ENCODE measurements around the gene HMX1.

Gene HMX1

GRCh38 chr4:8858701-8859210, 12.9 kb downstream of the HMX1 start:
- no peak overlapping the region for H3K27ac ChIP-seq
- H3K36me3 ChIP-seq, result peaks cover 10% of the 10 kb centered on the region
- no peak for TF ChIP-seq CTCF (IDR thresholded peaks at IDR 0.05; ENCODE audit: low read depth, low read length)
- H3K4me3 ChIP-seq (ENCODE audit: low read depth, low read length), result no peak overlapping the region
- H3K27me3 ChIP-seq (ENCODE audit: insufficient read depth, low read depth, severe bottlenecking), result no peaks in the 10 kb centered on the region
- no peaks in the 10 kb centered on the region for H3K9me3 ChIP-seq (ENCODE audit: severe bottlenecking)
- DNase-seq, result no peak

GRCh38 chr4:8857766-8858700, 13.6 kb downstream of the HMX1 start:
- H3K27ac ChIP-seq, result no peak overlapping the region
- no peak overlapping the region for H3K4me3 ChIP-seq (ENCODE audit: low read depth, low read length)
- H3K27me3 ChIP-seq (ENCODE audit: insufficient read depth, low read depth, severe bottlenecking), result no peaks in the 10 kb centered on the region
- H3K9me3 ChIP-seq (ENCODE audit: severe bottlenecking), result no peaks in the 10 kb centered on the region
- DNase-seq, result no peak
- no peak for TF ChIP-seq CTCF (IDR thresholded peaks at IDR 0.05; ENCODE audit: low read depth, low read length)
- H3K36me3 ChIP-seq, result peaks cover 9% of the 10 kb centered on the region

GRCh38 chr4:8856835-8857621, 14.6 kb downstream of the HMX1 start:
- no peak overlapping the region for H3K27ac ChIP-seq
- no peak for DNase-seq
- peaks cover 9% of the 10 kb centered on the region for H3K36me3 ChIP-seq
- TF ChIP-seq CTCF (IDR thresholded peaks at IDR 0.05; ENCODE audit: low read depth, low read length), result no peak
- no peaks in the 10 kb centered on the region for H3K9me3 ChIP-seq (ENCODE audit: severe bottlenecking)
- H3K27me3 ChIP-seq (ENCODE audit: insufficient read depth, low read depth, severe bottlenecking), result no peaks in the 10 kb centered on the region
- H3K4me3 ChIP-seq (ENCODE audit: low read depth, low read length), result no peak overlapping the region

- no peaks in the 10 kb centered on the region for H3K27me3 ChIP-seq (ENCODE audit: insufficient read depth, low read depth, severe bottlenecking)
Measured at GRCh38 chr4:8855818-8856245, 15.8 kb downstream of the HMX1 start.

GRCh38 chr4:8854931-8855330, 16.7 kb downstream of the HMX1 start:
- DNase-seq, result no peak

More at GRCh38 chr4:8855818-8856245, 15.8 kb downstream of the HMX1 start:
- no peaks in the 10 kb centered on the region for H3K36me3 ChIP-seq
- TF ChIP-seq CTCF (IDR thresholded peaks at IDR 0.05; ENCODE audit: low read depth, low read length), result peak; percentile 61
- DNase-seq, result peak; percentile 47
- H3K27ac ChIP-seq, result no peak overlapping the region
- H3K9me3 ChIP-seq (ENCODE audit: severe bottlenecking), result no peaks in the 10 kb centered on the region
- H3K4me3 ChIP-seq (ENCODE audit: low read depth, low read length), result no peak overlapping the region

More at GRCh38 chr4:8854931-8855330, 16.7 kb downstream of the HMX1 start:
- H3K36me3 ChIP-seq, result no peaks in the 10 kb centered on the region
- H3K27me3 ChIP-seq (ENCODE audit: insufficient read depth, low read depth, severe bottlenecking), result no peaks in the 10 kb centered on the region
- no peaks in the 10 kb centered on the region for H3K9me3 ChIP-seq (ENCODE audit: severe bottlenecking)
- no peak for TF ChIP-seq CTCF (IDR thresholded peaks at IDR 0.05; ENCODE audit: low read depth, low read length)
- no peak overlapping the region for H3K27ac ChIP-seq
- H3K4me3 ChIP-seq (ENCODE audit: low read depth, low read length), result no peak overlapping the region
